KOPT-K1 (cell line): ENCODE results near the gene STK39.

Source experiments
- H3K27ac ChIP-seq: fragments of 200-600 bp; sonication (generic); 2 replicates; pipeline ENCODE4 v1.5.1; 2016; ENCODE audit warnings: antibody characterized with exemption, mild to moderate bottlenecking, low read depth, low read length; ENCODE audit not compliant: poor library complexity, severe bottlenecking
- H3K36me3 ChIP-seq: fragments of 200-600 bp; sonication (generic); 2 replicates; pipeline ENCODE4 v1.5.1; 2017; ENCODE audit warnings: antibody characterized with exemption, mild to moderate bottlenecking, low read length, moderate library complexity; ENCODE audit not compliant: insufficient read depth
- H3K9me3 ChIP-seq: fragments of 200-600 bp; sonication (generic); 2 replicates; pipeline ENCODE4 v1.5.1; 2017; ENCODE audit warnings: antibody characterized with exemption, low read length, mild to moderate bottlenecking; ENCODE audit not compliant: insufficient read depth, poor library complexity, severe bottlenecking

Gene STK39

DNA sequence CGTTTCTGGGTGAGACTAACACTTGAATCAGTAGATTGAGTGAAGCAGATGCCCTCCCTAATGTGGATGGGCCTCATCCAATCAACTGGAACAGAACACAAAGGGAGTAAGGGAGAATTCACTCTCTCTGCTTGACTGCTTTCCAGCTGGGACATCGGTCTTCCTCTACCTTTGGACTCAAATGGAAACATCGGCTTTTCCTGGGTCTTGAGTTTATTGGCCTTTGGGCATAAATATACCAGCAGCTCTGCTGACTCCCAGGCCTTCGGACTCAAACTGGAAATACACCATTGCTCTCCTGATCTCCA is 311.6 kb downstream of the STK39 start:
- Histone ChIP-seq H3K36me3 (no peaks in the 10 kb centered on the region), H3K9me3 (no peaks in the 10 kb centered on the region), H3K27ac (no peak overlapping the region)

GRCh38 chr2:167933097-167933814 is 314.1 kb downstream of the STK39 start:
- H3K36me3 ChIP-seq = no peaks in the 10 kb centered on the region
- no peaks in the 10 kb centered on the region for H3K9me3 ChIP-seq
- no peak overlapping the region for H3K27ac ChIP-seq

DNA sequence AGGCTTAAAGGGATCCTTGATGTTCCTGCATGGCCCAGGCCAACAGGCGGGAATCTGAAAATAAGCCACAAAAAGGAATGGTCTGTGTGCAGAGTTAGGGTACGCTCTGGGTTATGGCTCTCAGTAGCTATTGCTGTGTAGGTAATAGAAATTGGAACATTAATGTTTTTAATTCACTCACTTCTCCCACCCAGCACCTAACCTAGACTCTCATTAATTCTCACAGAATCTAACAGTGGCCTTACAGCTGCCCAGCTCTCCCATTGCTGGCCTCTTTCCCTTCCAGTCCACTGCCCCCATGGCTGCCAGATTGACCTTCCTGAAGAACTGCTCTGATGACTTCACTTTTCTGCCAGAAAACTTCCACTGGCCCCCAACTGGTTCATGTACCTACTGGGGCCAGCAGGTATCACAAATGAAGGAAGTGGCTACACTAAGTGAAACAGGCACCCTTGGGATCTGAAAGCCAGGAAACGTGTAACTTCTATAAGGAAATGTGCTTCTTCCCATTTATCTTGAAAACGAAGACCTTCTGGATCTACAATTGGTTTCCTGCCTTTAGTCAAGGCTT is 315.2 kb downstream of the STK39 start:
- Histone ChIP-seq H3K36me3 (no peaks in the 10 kb centered on the region), H3K9me3 (no peaks in the 10 kb centered on the region), H3K27ac (no peak overlapping the region)

- Histone ChIP-seq H3K27ac (no peak overlapping the region), H3K36me3 (no peaks in the 10 kb centered on the region), H3K9me3 (no peaks in the 10 kb centered on the region)
Measured at GRCh38 chr2:167929484-167929883, 317.9 kb downstream of the STK39 start.

GRCh38 chr2:167928434-167928833 is 319.0 kb downstream of the STK39 start:
- Histone ChIP-seq H3K36me3 (no peaks in the 10 kb centered on the region), H3K27ac (no peak overlapping the region), H3K9me3 (no peaks in the 10 kb centered on the region)

DNA sequence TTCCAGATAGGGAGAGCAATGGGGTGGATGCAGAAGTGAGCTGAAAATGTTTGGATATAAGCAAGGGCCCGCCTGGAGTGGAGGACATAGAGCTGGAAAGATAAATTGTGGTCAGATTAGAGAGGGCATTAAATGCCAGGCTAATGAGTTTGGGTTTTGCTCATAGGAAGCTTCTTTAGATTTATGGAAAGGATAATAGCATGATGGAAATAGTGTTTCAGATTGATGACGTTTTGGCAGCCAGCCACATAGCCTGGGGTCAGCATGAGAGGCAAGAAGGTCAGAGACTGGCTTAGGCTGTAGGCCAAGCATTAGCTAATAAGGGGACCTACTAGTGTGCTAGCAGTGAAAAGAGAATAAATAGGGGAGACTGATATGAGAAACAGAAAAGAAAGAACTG is 321.6 kb downstream of the STK39 start:
- Histone ChIP-seq H3K36me3 (no peaks in the 10 kb centered on the region), H3K9me3 (no peaks in the 10 kb centered on the region)

GRCh38 chr2:167924556-167924955 is 322.8 kb downstream of the STK39 start:
- H3K36me3 ChIP-seq = no peaks in the 10 kb centered on the region
- no peak overlapping the region for H3K27ac ChIP-seq
- no peaks in the 10 kb centered on the region for H3K9me3 ChIP-seq

More for the DNA sequence above, 321.6 kb downstream of the STK39 start:
- H3K27ac ChIP-seq = no peak overlapping the region

DNA sequence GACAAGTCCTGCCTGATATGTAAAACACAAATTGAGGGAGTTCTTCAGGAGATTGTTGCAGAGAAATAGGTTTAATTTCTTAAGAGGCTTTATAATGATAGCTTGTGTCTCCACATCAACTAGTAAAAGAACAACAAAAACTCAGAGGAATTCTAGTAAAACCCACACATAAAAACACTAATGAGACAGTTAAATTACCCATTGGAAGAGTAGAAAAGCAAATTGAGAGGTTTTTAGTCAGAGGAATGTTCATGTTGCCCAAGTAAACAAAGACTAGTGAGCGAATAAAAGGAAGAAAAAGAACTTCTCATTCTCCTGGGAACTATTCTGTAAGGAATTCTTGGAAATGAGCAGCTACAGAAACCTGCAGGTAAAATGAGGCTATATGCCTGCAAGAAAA is 330.6 kb downstream of the STK39 start:
- no peak overlapping the region for H3K27ac ChIP-seq

GRCh38 chr2:167914969-167915368 is 332.4 kb downstream of the STK39 start:
- Histone ChIP-seq H3K9me3 (no peaks in the 10 kb centered on the region), H3K36me3 (no peaks in the 10 kb centered on the region)

More for the DNA sequence above, 330.6 kb downstream of the STK39 start:
- Histone ChIP-seq H3K9me3 (no peaks in the 10 kb centered on the region), H3K36me3 (no peaks in the 10 kb centered on the region)

DNA sequence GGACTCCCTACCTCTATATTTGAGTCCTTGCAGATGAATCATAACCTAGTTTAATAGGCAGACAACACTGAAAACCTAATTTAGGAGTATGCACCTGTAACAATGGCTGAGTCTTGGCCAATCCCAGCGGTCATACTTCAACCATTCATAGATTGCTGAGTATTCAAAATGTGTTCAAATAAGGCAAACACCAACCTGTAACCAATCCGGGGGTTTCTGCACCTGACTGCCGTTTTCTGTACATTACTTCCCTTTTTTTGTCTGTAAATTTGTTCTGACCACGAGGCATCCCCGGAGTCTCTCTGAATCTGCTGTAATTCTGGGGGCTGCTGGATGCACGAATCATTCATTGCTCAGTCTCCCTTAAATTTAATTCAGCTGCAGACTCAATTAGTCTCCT is 338.6 kb downstream of the STK39 start:
- Histone ChIP-seq H3K27ac (no peak overlapping the region), H3K36me3 (no peaks in the 10 kb centered on the region)

More at GRCh38 chr2:167914969-167915368, 332.4 kb downstream of the STK39 start:
- no peak overlapping the region for H3K27ac ChIP-seq

GRCh38 chr2:167905668-167906067 is 341.7 kb downstream of the STK39 start:
- Histone ChIP-seq H3K9me3 (no peaks in the 10 kb centered on the region), H3K36me3 (no peaks in the 10 kb centered on the region), H3K27ac (no peak overlapping the region)

More for the DNA sequence above, 338.6 kb downstream of the STK39 start:
- no peaks in the 10 kb centered on the region for H3K9me3 ChIP-seq
